SK-N-MC (cell line): ENCODE measurements around the gene SLC10A7.

Experiments used
- DNase-seq: peaks from one replicate; pipeline ENCODE4 v3.0.0-alpha.2; 2011; ENCODE audit warnings: low read depth, low spot score
- H3K27ac ChIP-seq: fragments of 200-600 bp; sonication (generic); 2 replicates; pipeline ENCODE4 v1.5.1; 2016; ENCODE audit warnings: mixed run types
- H3K36me3 ChIP-seq: fragments of 200-600 bp; sonication (generic); 2 replicates; pipeline ENCODE4 v1.6.1; 2017; ENCODE audit warnings: antibody characterized with exemption, low read length, mixed read lengths; ENCODE audit not compliant: insufficient read depth
- H3K4me3 ChIP-seq: fragments of 200-600 bp; sonication (generic); 2 replicates; pipeline ENCODE4 v1.5.1; 2016
- H3K9ac ChIP-seq: fragments of 200-600 bp; sonication (generic); 2 replicates; pipeline ENCODE4 v1.8.0; 2017; ENCODE audit warnings: mixed run types, mixed read lengths; ENCODE audit not compliant: insufficient read length
- H3K9me3 ChIP-seq: fragments of 200-600 bp; sonication (generic); 2 replicates; pipeline ENCODE4 v1.6.1; 2017; ENCODE audit warnings: low read depth, mild to moderate bottlenecking, antibody characterized with exemption, low read length, moderate library complexity, mixed read lengths
- EZH2 ChIP-seq: fragments of 200-600 bp; sonication (generic); IDR thresholded peaks from one replicate; pipeline ENCODE4 v1.6.1; 2017; ENCODE audit warnings: antibody characterized with exemption
- FOXP2 ChIP-seq: optimal IDR thresholded peaks from 2 replicates; pipeline ENCODE3; 2011; ENCODE audit warnings: mild to moderate bottlenecking, moderate library complexity; ENCODE audit not compliant: insufficient read depth; ENCODE audit errors: extremely low read length, control extremely low read depth
- POLR2AphosphoS5 ChIP-seq: IDR thresholded peaks from 2 replicates; pipeline ENCODE4 v1.6.1; 2012; ENCODE audit warnings: mild to moderate bottlenecking, low read depth, low read length, borderline replicate concordance

Gene SLC10A7

GRCh38 chr4:146486565-146486964, 35.2 kb downstream of the SLC10A7 start:
- Histone ChIP-seq H3K9me3 (peaks cover 11% of the 10 kb centered on the region; the same call in 1 of the 2 replicates), H3K27ac (no peak overlapping the region), H3K9ac (no peak overlapping the region), H3K4me3 (no peak overlapping the region), H3K36me3 (peaks cover 16% of the 10 kb centered on the region)
- no peak for TF ChIP-seq EZH2
- TF ChIP-seq FOXP2, result no peak
- no peak for TF ChIP-seq POLR2AphosphoS5
- no peak for DNase-seq

DNA sequence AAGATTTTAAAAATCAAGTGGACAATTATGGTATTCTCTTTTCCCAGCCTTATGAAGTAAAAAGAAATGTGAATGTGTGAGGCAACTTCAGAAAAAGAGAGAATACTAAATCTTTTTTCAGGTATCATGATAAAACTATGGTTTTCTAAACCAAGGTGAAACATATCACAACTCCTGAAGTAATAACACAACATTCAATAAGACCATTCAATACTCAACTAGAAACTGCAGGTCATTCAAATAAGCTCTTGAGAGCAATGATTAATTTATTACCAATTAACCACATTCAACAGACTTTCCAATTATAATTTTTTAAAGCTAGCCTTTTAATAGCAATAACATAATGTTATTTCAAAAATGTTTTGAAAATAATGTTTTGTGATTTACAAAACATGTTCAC, 35.8 kb downstream of the SLC10A7 start:
- Histone ChIP-seq H3K9ac (no peak overlapping the region), H3K27ac (no peak overlapping the region; the same call in 1 of the 2 replicates), H3K4me3 (no peak overlapping the region), H3K9me3 (peaks cover 11% of the 10 kb centered on the region; the same call in 1 of the 2 replicates), H3K36me3 (peaks cover 16% of the 10 kb centered on the region)
- no peak for DNase-seq
- TF ChIP-seq FOXP2 (no peak), EZH2 (no peak), POLR2AphosphoS5 (no peak)

GRCh38 chr4:146482788-146483187, 39.0 kb downstream of the SLC10A7 start:
- TF ChIP-seq FOXP2 (no peak), EZH2 (no peak)
- Histone ChIP-seq H3K4me3 (no peak overlapping the region), H3K36me3 (peaks cover 16% of the 10 kb centered on the region), H3K9me3 (peaks cover 11% of the 10 kb centered on the region; the same call in 1 of the 2 replicates), H3K9ac (no peak overlapping the region), H3K27ac (no peak overlapping the region)
- no peak for DNase-seq

- Histone ChIP-seq H3K4me3 (no peak overlapping the region), H3K9ac (no peak overlapping the region), H3K27ac (no peak overlapping the region), H3K9me3 (peaks cover 11% of the 10 kb centered on the region; the same call in 1 of the 2 replicates), H3K36me3 (peaks cover 16% of the 10 kb centered on the region)
- DNase-seq, result no peak
- TF ChIP-seq FOXP2, result no peak
- TF ChIP-seq EZH2, result no peak
- no peak for TF ChIP-seq POLR2AphosphoS5
Measured at GRCh38 chr4:146481246-146481645, 40.5 kb downstream of the SLC10A7 start.

DNA sequence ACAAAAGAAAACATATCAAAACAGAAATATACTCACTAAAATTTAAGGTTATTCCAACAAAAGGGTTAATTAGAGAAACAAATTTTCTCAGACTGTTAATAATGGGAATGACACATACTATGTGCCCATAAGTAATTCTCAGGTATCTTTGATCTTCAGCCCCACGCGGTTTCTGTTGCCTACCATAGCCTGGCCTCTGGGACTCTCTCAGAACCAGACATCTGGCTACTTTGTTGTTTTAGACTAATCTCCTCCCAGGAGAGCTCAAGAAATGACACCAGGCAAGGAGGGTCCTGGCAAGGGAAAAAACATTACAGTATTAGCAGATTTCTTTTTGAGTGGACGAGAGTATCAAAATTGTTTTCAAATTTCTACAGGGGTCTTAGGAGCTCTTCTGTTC, 43.7 kb downstream of the SLC10A7 start:
- no peak for DNase-seq
- peak overlapping the region; percentile 61 for H3K27ac ChIP-seq
- TF ChIP-seq FOXP2 (no peak), POLR2AphosphoS5 (no peak), EZH2 (no peak)
- peaks cover 7% of the 10 kb centered on the region for H3K36me3 ChIP-seq
- H3K9me3 ChIP-seq, result peaks cover 2% of the 10 kb centered on the region; the same call in 1 of the 2 replicates
- no peak overlapping the region for H3K4me3 ChIP-seq
- no peak overlapping the region for H3K9ac ChIP-seq

GRCh38 chr4:146477054-146477453, 44.7 kb downstream of the SLC10A7 start:
- no peak for TF ChIP-seq POLR2AphosphoS5
- TF ChIP-seq EZH2, result no peak
- TF ChIP-seq FOXP2, result no peak
- Histone ChIP-seq H3K36me3 (no peaks in the 10 kb centered on the region; the same call in 1 of the 2 replicates), H3K9ac (no peak overlapping the region), H3K4me3 (peak overlapping the region; percentile 19; the same call in 1 of the 2 replicates), H3K27ac (peak overlapping the region; percentile 61), H3K9me3 (no peaks in the 10 kb centered on the region)
- DNase-seq, result no peak

GRCh38 chr4:146472404-146472803, 49.3 kb downstream of the SLC10A7 start:
- H3K9me3 ChIP-seq, result no peaks in the 10 kb centered on the region
- H3K9ac ChIP-seq, result peak overlapping the region; percentile 13
- peak overlapping the region; percentile 2; the same call in 1 of the 2 replicates for H3K4me3 ChIP-seq
- H3K36me3 ChIP-seq, result peaks cover 3% of the 10 kb centered on the region; the same call in 1 of the 2 replicates
- H3K27ac ChIP-seq, result peak overlapping the region; percentile 71
- TF ChIP-seq POLR2AphosphoS5 (no peak), FOXP2 (no peak), EZH2 (no peak)
- DNase-seq, result no peak

- no peak overlapping the region for H3K4me3 ChIP-seq
- no peak for TF ChIP-seq EZH2
- no peak for TF ChIP-seq POLR2AphosphoS5
- TF ChIP-seq FOXP2, result no peak
- no peak for DNase-seq
- no peak overlapping the region for H3K9ac ChIP-seq
- H3K9me3 ChIP-seq, result no peaks in the 10 kb centered on the region
- peaks cover 3% of the 10 kb centered on the region; the same call in 1 of the 2 replicates for H3K36me3 ChIP-seq
- 0 out of 2 replicates have a peak overlapping the region, but pooled peaks have one; percentile 8 for H3K27ac ChIP-seq
Measured at GRCh38 chr4:146470604-146471003, 51.1 kb downstream of the SLC10A7 start.

- Histone ChIP-seq H3K27ac (no peak overlapping the region), H3K36me3 (peaks cover 3% of the 10 kb centered on the region; the same call in 1 of the 2 replicates), H3K9me3 (no peaks in the 10 kb centered on the region), H3K9ac (no peak overlapping the region), H3K4me3 (no peak overlapping the region)
- DNase-seq, result no peak
- TF ChIP-seq POLR2AphosphoS5 (no peak), FOXP2 (no peak), EZH2 (no peak)
Measured at GRCh38 chr4:146469022-146469421, 52.7 kb downstream of the SLC10A7 start.
